Caco-2 (cell line): ENCODE results near the gene CACNA1D. TPM values are rescaled to one million over a fixed set of nuclear protein-coding genes. Genes with fewer than 3 reads are reported as not detected.

Experiments used
- BruUV-seq: library from RNA; stranded (reverse); fragments of 400-500 nt; replicated peaks from 2 replicates; lab custom pipeline; 2021; lab: Mats Ljungman, UMichigan
- CTCF ChIA-PET: fragments of 300-600 bp; sonication (Branson Sonifier 250); formaldehyde crosslinking; loops from one replicate; lab custom pipeline; 2022; ENCODE audit warnings: antibody characterized with exemption; lab: Charles Lee
- POLR2A ChIA-PET: fragments of 300-600 bp; sonication (Branson Sonifier 250); formaldehyde crosslinking; loops from one replicate; lab custom pipeline; 2022; ENCODE audit warnings: antibody characterized with exemption; lab: Charles Lee
- DNase-seq, 2 experiments: peaks; one replicate each; pipeline versions ENCODE4 v3.0.0 to v3.0.0-alpha.2; 2020 to 2022
- H3K27me3 ChIP-seq: replicated peaks from 2 replicates; pipeline ENCODE4 v1.6.0; 2011; ENCODE audit warnings: low read length; ENCODE audit not compliant: control insufficient read depth, insufficient read depth
- H3K36me3 ChIP-seq: 2 replicates; pipeline ENCODE4 v1.5.1; 2011; ENCODE audit warnings: low read length; ENCODE audit not compliant: control insufficient read depth, insufficient read depth
- H3K4me1 ChIP-seq: fragments of 250-450 bp; sonication (Bioruptor Pico); 2 replicates; pipeline ENCODE4 v1.5.1; 2020; ENCODE audit warnings: mild to moderate bottlenecking
- H3K4me3 ChIP-seq: 2 replicates; pipeline ENCODE4 v1.5.1; 2011; ENCODE audit warnings: low read depth, mild to moderate bottlenecking, control low read depth, low read length
- H3K9me3 ChIP-seq: fragments of 250-450 bp; sonication (Bioruptor Pico); 2 replicates; pipeline ENCODE4 v1.5.1; 2020; ENCODE audit warnings: mild to moderate bottlenecking, moderate library complexity
- H3K27ac Mint-ChIP-seq: one replicate; pipeline ENCODE4 v1.8.0; 2022; ENCODE audit warnings: mixed read lengths; ENCODE audit not compliant: unreplicated experiment
- H3K27me3 Mint-ChIP-seq: one replicate; pipeline ENCODE4 v1.8.0; 2022; ENCODE audit warnings: mixed read lengths; ENCODE audit not compliant: insufficient read depth, unreplicated experiment
- H3K36me3 Mint-ChIP-seq: one replicate; pipeline ENCODE4 v1.8.0; 2022; ENCODE audit warnings: mild to moderate bottlenecking, mixed read lengths; ENCODE audit not compliant: insufficient read depth, unreplicated experiment
- H3K4me1 Mint-ChIP-seq: one replicate; pipeline ENCODE4 v1.8.0; 2022; ENCODE audit warnings: low read depth, mixed read lengths; ENCODE audit not compliant: unreplicated experiment
- H3K4me3 Mint-ChIP-seq: one replicate; pipeline ENCODE4 v1.8.0; 2022; ENCODE audit warnings: mild to moderate bottlenecking, moderate library complexity, mixed read lengths; ENCODE audit not compliant: unreplicated experiment
- H3K9me3 Mint-ChIP-seq: one replicate; pipeline ENCODE4 v1.8.0; 2022; ENCODE audit warnings: mixed read lengths; ENCODE audit not compliant: unreplicated experiment
- intact Hi-C: fragments of 100-400 bp; cut with micrococcal nuclease; formaldehyde crosslinking; loops from one replicate; pipeline ENCODE4 v1.10.0; 2022; ENCODE audit not compliant: unreplicated experiment
- total RNA-seq: library from RNA; stranded (reverse); gene quantifications from 2 replicates; pipeline ENCODE4 v1.2.3, GENCODE V29; 2022
- TF ChIP-seq, protein P1 (sequence below), 2 experiments: fragments of 200-600 bp in 1 of 2; IDR thresholded peaks; 1 replicate in 1 of 2; 2 replicates in 1 of 2; pipeline versions ENCODE4 v1.5.1 to v1.8.0; 2011 to 2022; ENCODE audit warnings: antibody characterized with exemption in 1 of 2, control low read depth in 1 of 2, inconsistent platforms in 1 of 2, low read depth in 1 of 2, low read length in 1 of 2, mild to moderate bottlenecking in 1 of 2, moderate library complexity in 1 of 2; ENCODE audit not compliant: insufficient read depth in 1 of 2, severe bottlenecking in 1 of 2, unreplicated experiment in 1 of 2

The CACNA1D gene
- total RNA-seq, 1 experiment from 2014 or later = 13.3 TPM

DNA sequence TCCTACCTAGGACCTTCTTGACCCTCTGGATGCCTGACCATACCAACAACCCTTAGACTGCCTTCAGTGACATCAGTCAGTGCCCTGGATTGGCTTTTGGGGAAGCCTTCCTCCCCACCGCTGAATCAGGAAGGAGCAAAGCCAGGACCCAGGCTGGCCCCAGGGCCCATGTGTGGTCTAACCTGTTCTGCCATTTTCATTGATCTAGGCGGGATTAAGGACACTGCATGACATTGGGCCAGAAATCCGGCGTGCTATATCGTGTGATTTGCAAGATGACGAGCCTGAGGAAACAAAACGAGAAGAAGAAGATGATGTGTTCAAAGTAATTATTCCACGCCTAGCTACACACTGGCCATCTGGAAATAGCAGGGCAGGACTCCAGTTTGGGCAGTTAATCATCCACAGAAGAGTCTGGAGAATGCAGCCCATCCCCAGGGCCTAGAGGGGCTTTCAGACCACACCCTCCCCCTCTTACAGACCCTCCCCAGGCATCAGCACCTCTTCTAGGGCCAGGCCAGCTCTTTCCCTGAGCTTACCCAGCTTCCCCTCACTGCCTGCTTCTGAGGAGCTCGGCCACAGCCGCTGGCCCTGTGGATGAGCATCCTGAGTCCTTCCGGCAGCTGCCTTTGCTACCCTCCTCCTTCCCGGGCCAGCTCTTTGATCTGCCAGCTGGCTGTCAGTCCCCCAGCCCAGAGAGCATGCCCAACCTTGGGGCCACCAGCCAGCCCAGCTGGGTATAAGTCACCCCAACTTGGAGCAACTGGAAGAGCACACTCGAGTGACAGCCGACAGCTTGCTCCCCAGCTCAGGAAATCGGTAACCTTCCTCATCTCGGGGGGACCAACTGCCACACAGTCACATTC, 305.9 kb downstream of the CACNA1D start:
- no peaks in the 10 kb centered on the region for H3K9me3 ChIP-seq
- H3K36me3 ChIP-seq = no peaks in the 10 kb centered on the region
- no TSS peak for BruUV-seq
- intact Hi-C loops = no loop called here
- H3K4me1 Mint-ChIP-seq = peaks cover 9% of the 10 kb centered on the region
- H3K27me3 Mint-ChIP-seq = no peaks in the 10 kb centered on the region
- H3K4me3 Mint-ChIP-seq = no peak overlapping the region
- ChIA-PET POLR2A (no interaction called here), CTCF (no interaction called here)
- H3K4me3 ChIP-seq = no peak overlapping the region
- peaks cover 16% of the 10 kb centered on the region for H3K4me1 ChIP-seq
- TF ChIP-seq, protein P1, sequence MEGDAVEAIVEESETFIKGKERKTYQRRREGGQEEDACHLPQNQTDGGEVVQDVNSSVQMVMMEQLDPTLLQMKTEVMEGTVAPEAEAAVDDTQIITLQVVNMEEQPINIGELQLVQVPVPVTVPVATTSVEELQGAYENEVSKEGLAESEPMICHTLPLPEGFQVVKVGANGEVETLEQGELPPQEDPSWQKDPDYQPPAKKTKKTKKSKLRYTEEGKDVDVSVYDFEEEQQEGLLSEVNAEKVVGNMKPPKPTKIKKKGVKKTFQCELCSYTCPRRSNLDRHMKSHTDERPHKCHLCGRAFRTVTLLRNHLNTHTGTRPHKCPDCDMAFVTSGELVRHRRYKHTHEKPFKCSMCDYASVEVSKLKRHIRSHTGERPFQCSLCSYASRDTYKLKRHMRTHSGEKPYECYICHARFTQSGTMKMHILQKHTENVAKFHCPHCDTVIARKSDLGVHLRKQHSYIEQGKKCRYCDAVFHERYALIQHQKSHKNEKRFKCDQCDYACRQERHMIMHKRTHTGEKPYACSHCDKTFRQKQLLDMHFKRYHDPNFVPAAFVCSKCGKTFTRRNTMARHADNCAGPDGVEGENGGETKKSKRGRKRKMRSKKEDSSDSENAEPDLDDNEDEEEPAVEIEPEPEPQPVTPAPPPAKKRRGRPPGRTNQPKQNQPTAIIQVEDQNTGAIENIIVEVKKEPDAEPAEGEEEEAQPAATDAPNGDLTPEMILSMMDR (IDR thresholded peaks at IDR 0.05; ENCODE audit: insufficient read depth in 1 of 2, low read depth in 1 of 2, low read length in 1 of 2, severe bottlenecking in 1 of 2, unreplicated experiment in 1 of 2) = no peak
- no peaks in the 10 kb centered on the region for H3K36me3 Mint-ChIP-seq
- H3K27me3 ChIP-seq = no peaks in the 10 kb centered on the region
- no peak overlapping the region for H3K27ac Mint-ChIP-seq
- no peak for DNase-seq
- no peaks in the 10 kb centered on the region for H3K9me3 Mint-ChIP-seq

DNA sequence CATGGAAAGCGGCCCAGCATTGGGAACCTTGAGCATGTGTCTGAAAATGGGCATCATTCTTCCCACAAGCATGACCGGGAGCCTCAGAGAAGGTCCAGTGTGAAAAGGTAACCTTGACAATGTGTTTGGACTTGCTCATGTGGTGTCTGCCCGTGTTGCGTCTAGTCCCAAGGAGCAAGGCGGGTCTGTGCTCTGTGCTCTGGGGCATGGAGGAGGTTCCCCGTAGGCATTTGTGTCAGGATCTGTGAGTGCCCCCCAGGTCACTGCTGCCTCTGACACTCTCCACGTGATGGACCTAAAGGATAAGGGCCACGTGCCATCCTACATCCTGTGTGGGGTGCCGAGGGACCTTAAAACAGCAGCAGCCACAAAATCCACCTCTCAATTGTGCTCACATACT, 306.9 kb downstream of the CACNA1D start:
- Mint-ChIP-seq H3K4me3 (no peak overlapping the region), H3K4me1 (peaks cover 13% of the 10 kb centered on the region), H3K9me3 (no peaks in the 10 kb centered on the region), H3K36me3 (no peaks in the 10 kb centered on the region), H3K27ac (no peak overlapping the region), H3K27me3 (no peaks in the 10 kb centered on the region)
- POLR2A ChIA-PET = no interaction called here
- H3K9me3 ChIP-seq = no peaks in the 10 kb centered on the region
- CTCF ChIA-PET = no interaction called here
- H3K4me3 ChIP-seq = no peak overlapping the region
- H3K27me3 ChIP-seq = no peaks in the 10 kb centered on the region
- TF ChIP-seq, protein P1 (IDR thresholded peaks at IDR 0.05; ENCODE audit: insufficient read depth in 1 of 2, low read depth in 1 of 2, low read length in 1 of 2, severe bottlenecking in 1 of 2, unreplicated experiment in 1 of 2) = no peak
- no peaks in the 10 kb centered on the region for H3K36me3 ChIP-seq
- intact Hi-C loops = no loop called here
- peaks cover 20% of the 10 kb centered on the region for H3K4me1 ChIP-seq
- BruUV-seq = no TSS peak
- no peak for DNase-seq

DNA sequence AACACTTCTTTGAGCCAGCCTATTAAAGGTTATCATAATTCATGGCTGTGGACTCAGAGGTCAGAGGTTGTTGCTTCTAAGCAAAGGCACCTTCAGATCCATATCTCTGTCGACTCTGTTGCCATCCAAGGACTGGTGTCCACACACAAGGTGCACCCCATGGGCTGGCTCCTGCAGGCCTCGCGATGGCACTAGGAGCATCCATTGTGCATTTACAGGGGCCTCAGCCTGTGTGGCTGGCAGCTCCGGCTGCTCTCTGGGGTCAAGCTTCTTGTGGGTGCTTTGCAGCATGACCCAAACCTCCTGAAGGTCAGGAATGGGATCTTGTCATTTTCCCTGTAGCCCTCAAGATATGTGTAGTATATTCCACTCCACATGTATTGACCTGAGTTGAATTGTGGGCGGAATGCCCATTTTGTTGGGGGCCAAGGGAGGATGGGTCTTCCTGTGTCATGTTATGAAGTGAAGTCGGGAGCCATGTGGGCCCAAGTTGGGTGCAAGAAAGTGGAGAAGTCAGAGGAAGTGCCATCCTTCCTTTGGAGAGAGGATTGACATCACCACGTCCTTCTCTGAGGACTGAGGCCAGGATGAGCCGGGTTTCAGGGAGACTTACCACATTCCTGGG, 308.0 kb downstream of the CACNA1D start:
- Mint-ChIP-seq H3K4me3 (no peak overlapping the region), H3K9me3 (no peaks in the 10 kb centered on the region), H3K27me3 (no peaks in the 10 kb centered on the region), H3K4me1 (peaks cover 20% of the 10 kb centered on the region), H3K27ac (no peak overlapping the region), H3K36me3 (no peaks in the 10 kb centered on the region)
- TF ChIP-seq, protein P1 (IDR thresholded peaks at IDR 0.05; ENCODE audit: insufficient read depth in 1 of 2, low read depth in 1 of 2, low read length in 1 of 2, severe bottlenecking in 1 of 2, unreplicated experiment in 1 of 2) = no peak
- CTCF ChIA-PET = no interaction called here
- DNase-seq = no peak
- Histone ChIP-seq H3K36me3 (no peaks in the 10 kb centered on the region), H3K9me3 (no peaks in the 10 kb centered on the region), H3K27me3 (no peaks in the 10 kb centered on the region), H3K4me1 (peaks cover 30% of the 10 kb centered on the region), H3K4me3 (no peak overlapping the region)
- intact Hi-C loops = no loop called here
- BruUV-seq = no TSS peak
- POLR2A ChIA-PET = no interaction called here
